VCaP (cell line): Measurements from ENCODE around the gene TINAGL1.

Source experiments
- H3K27ac ChIP-seq: fragments of 450-650 bp; 2 replicates; pipeline ENCODE4 v1.5.1; 2017
- CTCF ChIP-seq: fragments of 450-650 bp; conservative IDR thresholded peaks from 2 replicates; pipeline ENCODE4 v1.5.1; 2017; ENCODE audit warnings: mild to moderate bottlenecking, moderate library complexity

Gene TINAGL1

GRCh38 chr1:31580891-31581603 lies 4.7 kb downstream of the TINAGL1 start:
- TF ChIP-seq CTCF = no peak
- no peak overlapping the region for H3K27ac ChIP-seq

GRCh38 chr1:31581821-31582810 lies 5.8 kb downstream of the TINAGL1 start:
- no peak for TF ChIP-seq CTCF
- H3K27ac ChIP-seq = peak overlapping the region; percentile 86; the same call in 1 of the 2 replicates

GRCh38 chr1:31583082-31583994 lies 7.0 kb downstream of the TINAGL1 start:
- peak overlapping the region; percentile 86 for H3K27ac ChIP-seq
- TF ChIP-seq CTCF = no peak

DNA sequence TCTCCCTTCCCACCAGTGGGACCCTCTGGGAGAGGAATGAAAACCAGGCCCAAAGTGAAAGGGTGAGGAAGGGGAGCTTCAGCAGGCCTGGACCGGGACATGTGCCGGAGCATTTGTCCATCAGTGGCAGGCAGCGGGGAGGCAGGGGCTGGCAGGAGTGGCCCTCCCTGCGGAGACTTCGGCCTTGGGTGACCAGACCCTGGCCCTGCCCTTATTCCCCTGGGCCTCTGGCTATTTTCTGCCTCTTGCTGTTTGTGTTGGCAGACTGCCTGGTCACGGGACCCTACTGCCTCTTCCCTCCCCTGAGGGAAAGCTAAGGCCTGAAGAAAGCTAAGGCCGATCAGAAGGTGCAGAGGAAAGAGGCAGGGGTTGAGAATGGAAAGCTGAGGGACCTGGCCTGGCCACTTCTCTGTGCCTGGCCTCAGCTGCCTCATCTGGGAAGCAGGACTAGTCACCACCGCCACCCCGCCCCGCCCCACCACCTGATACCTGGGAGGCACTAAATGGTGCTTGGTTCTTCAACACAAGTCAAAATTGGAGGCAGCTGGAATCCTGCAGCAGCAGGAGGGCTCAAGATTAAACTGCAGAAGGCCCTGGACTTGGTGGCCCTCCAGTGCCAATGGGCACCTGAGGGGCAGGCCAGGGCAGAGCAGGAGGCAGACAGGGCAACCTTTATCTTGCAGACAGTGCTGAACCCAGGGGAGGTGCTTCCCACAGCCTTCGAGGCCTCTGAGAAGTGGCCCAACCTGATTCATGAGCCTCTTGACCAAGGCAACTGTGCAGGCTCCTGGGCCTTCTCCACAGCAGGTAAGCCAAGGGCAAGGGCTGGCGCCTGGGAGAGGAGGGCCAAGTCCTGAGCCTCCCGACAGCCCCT lies 7.9 kb downstream of the TINAGL1 start:
- no peak for TF ChIP-seq CTCF
- H3K27ac ChIP-seq = peak overlapping the region; percentile 86

DNA sequence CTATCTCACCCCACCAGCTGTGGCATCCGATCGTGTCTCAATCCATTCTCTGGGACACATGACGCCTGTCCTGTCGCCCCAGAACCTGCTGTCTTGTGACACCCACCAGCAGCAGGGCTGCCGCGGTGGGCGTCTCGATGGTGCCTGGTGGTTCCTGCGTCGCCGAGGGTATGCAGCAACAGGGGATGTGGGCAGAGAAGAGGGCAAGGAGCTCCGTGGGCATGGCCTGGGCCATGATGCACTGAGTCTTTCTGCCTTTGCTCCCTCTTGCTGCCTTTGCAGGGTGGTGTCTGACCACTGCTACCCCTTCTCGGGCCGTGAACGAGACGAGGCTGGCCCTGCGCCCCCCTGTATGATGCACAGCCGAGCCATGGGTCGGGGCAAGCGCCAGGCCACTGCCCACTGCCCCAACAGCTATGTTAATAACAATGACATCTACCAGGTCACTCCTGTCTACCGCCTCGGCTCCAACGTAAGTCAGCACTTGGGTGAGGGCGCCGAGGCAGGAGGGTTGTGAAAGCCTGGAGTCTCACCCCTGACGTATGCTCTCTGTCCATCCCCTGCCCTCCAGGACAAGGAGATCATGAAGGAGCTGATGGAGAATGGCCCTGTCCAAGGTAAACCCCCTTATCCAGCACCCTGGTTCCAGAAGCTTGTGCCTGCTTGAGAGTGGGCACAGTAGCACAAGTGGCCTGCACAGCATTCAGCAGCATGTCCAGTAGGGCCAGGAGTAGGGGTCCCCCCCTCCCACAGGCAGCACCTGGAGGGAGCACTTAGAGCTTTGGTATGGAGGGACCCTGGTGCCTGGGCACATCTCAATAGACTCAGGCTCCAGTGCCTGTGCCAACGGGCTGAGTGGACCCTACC lies 8.8 kb downstream of the TINAGL1 start:
- TF ChIP-seq CTCF = no peak
- peak overlapping the region; percentile 86 for H3K27ac ChIP-seq
